NCI-H1105 (cell line): ENCODE results near the gene CRLF1.

Experiments
- DNase-seq: peaks from one replicate; lab custom pipeline; 2025; lab: John Stamatoyannopoulos, UW

The CRLF1 gene

GRCh38 chr19:18557411-18558201 is 49.0 kb downstream of the CRLF1 start, which contains the start of gene KXD1:
Gene KXD1, plus strand, starts transcription at chr19:18557870. Its CDS starts 4,187 bp downstream, at chr19:18562057.
- peak; percentile 98 for DNase-seq

DNA sequence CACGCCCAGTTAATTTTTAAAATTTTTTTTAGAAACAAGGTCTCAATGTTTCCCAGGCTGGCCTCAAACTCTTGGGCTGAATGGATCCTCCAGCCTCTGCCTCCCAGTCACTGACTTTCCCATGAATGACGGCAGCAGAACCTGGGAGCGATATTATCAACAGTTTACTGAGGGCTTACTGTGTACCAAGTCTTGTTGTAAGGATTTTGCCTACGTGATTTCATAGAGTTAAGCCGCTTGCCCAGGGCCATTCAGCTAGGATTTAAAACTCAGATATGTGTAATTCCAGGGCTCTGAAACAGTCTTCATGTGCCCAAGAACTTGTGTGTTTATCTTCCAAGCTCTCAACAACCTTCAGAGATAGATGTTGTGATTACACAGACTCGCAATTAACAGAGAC is 55.0 kb downstream of the CRLF1 start:
- DNase-seq = no peak

DNA sequence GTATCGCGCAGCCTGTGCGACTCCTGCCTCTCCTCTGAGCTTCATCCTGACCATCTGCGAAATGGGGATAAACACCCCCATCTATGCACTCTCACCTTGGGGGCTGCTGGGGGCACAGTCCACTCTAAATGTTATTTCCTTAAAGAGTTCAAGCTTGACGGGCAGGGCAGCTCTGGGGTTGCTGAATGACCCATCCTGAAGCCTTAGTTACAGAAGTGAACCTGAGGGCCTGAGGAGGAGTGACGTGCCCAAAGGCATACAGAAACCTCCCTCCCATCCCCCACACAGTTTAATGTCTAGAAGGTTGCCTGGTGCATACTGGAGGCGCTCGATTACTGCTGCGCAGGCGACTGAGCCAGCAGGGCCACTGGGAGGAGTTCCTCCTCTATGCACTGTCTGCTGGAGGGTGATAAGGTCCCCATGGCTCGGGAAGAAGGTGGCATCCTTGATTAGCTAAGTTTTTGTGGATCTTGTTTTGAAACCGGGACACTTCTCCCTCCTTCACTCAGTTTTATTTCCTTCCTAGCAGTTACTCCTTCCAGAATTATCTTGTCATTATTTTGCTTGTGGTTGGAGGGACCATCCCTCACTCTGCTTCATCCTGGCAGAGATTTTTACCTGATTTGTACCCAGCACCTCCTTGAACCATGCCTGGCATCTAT is 62.7 kb downstream of the CRLF1 start:
- no peak for DNase-seq
